ENCODE results near the gene VWA5A.
"Not testable (repeated sequence)": the region's sequence is repeated elsewhere in the genome, so short reads cannot be mapped to it uniquely, and the experiment has no call there.

The VWA5A gene

GRCh38 chr11:124115782-124116616, 749 bp downstream of the VWA5A start:
- DNase-seq (ENCODE audit: low spot score): no peak
- TF ChIP-seq CTCF (IDR thresholded peaks at IDR 0.05; ENCODE audit: extremely low read depth, missing control alignments): no peak

- TF ChIP-seq CTCF (IDR thresholded peaks at IDR 0.05; ENCODE audit: extremely low read depth, missing control alignments): no peak
- no peak for DNase-seq (ENCODE audit: low spot score)
These were observed 3.9 kb downstream of the VWA5A start for GRCh38 chr11:124119103-124119502.

GRCh38 chr11:124120891-124121290, 5.6 kb downstream of the VWA5A start:
- no peak for DNase-seq (ENCODE audit: low spot score)
- no peak for TF ChIP-seq CTCF (IDR thresholded peaks at IDR 0.05; ENCODE audit: extremely low read depth, missing control alignments)

GRCh38 chr11:124122123-124122522, 6.9 kb downstream of the VWA5A start:
- no peak for DNase-seq (ENCODE audit: low spot score)
- no peak for TF ChIP-seq CTCF (IDR thresholded peaks at IDR 0.05; ENCODE audit: extremely low read depth, missing control alignments)

GRCh38 chr11:124123622-124124021, 8.4 kb downstream of the VWA5A start:
- DNase-seq (ENCODE audit: low spot score): no peak
- TF ChIP-seq CTCF (IDR thresholded peaks at IDR 0.05; ENCODE audit: extremely low read depth, missing control alignments): no peak

GRCh38 chr11:124127134-124127533, 11.9 kb downstream of the VWA5A start:
- DNase-seq (ENCODE audit: low spot score): not testable (repeated sequence)

GRCh38 chr11:124143034-124143433, 27.8 kb downstream of the VWA5A start:
- DNase-seq (ENCODE audit: low spot score): no peak
- no peak for TF ChIP-seq CTCF (IDR thresholded peaks at IDR 0.05; ENCODE audit: extremely low read depth, missing control alignments)

GRCh38 chr11:124147951-124148350, 32.7 kb downstream of the VWA5A start:
- TF ChIP-seq CTCF (IDR thresholded peaks at IDR 0.05; ENCODE audit: extremely low read depth, missing control alignments): no peak
- no peak for DNase-seq (ENCODE audit: low spot score)

Data from GM20000 (cell line).